ENCODE measurements around the gene CD244. TPM values are rescaled to one million over a fixed set of nuclear protein-coding genes. Genes with fewer than 3 reads are reported as not detected.
A peak's percentile ranks its signal among the peaks of the same experiment; 100 is the strongest.

The CD244 gene
- total and polyA plus RNA-seq, 2 experiments from 2014 or later = 0.47 to 1.2 TPM

DNA sequence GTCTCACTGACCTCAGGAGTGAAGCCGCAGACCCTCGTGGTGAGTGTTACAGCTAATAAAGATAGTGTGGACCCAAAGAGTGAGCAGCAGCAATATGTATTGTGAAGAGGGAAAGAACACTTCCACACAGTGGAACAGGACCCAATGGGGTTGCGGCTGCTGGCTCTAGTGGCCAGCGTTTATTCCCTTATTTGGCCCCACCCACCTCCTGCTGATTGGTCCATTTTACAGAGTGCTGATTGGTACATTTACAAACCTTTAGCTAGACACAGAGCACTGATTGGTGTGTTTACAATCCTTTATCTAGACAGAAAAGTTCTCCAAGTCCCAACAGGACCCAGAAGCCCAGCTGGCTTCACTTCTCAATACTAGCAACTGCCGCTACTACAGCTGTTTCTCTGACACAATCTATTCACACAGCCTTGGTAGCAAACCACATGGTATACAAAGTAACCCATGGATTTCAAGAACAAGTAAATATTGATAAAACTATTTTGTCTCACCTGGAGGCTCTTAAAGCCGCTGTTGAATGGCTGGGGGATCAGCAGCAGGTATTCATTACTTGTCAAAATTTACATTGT is 47.6 kb upstream of the CD244 start:
- H2AFZ ChIP-seq = no peak overlapping the region
- no peak for DNase-seq (ENCODE audit: low spot score)

DNA sequence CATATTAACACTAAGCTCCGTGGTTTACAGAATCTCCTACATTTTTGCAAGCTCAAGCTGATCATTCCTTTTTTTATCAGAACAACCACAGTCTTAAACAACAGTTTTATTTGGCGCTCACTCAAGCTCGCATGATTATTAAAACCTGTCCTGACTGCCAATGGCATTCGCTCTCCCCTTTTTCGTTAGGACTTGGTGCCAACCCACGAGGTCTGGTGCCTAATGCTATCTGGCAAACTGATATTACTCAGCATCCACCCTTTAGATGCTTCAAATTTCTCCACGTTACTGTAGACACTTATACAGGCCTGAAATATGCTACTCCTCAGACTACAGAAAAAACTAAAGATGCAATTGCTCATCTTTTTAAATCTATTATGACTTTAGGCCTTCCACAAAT is 45.3 kb upstream of the CD244 start:
- Histone ChIP-seq H3K27me3 (no peaks in the 10 kb centered on the region), H4K20me1 (ENCODE audit: insufficient read depth, poor library complexity, severe bottlenecking) (no peaks in the 10 kb centered on the region), H3K4me1 (ENCODE audit: insufficient read depth) (peaks cover 23% of the 10 kb centered on the region), H3K9me2 (replicated peaks; ENCODE audit: insufficient read depth) (no peaks in the 10 kb centered on the region), H3K4me2 (no peak overlapping the region), H3K79me2 (no peaks in the 10 kb centered on the region), H3K36me3 (replicated peaks; ENCODE audit: insufficient read depth, low read depth) (no peaks in the 10 kb centered on the region), H3K9me3 (ENCODE audit: low read depth) (no peaks in the 10 kb centered on the region), H2AFZ (no peak overlapping the region), H3K4me3 (no peak overlapping the region), H3K27ac (no peak overlapping the region)
- no peak for DNase-seq (ENCODE audit: low spot score)
- TF ChIP-seq, protein P1, sequence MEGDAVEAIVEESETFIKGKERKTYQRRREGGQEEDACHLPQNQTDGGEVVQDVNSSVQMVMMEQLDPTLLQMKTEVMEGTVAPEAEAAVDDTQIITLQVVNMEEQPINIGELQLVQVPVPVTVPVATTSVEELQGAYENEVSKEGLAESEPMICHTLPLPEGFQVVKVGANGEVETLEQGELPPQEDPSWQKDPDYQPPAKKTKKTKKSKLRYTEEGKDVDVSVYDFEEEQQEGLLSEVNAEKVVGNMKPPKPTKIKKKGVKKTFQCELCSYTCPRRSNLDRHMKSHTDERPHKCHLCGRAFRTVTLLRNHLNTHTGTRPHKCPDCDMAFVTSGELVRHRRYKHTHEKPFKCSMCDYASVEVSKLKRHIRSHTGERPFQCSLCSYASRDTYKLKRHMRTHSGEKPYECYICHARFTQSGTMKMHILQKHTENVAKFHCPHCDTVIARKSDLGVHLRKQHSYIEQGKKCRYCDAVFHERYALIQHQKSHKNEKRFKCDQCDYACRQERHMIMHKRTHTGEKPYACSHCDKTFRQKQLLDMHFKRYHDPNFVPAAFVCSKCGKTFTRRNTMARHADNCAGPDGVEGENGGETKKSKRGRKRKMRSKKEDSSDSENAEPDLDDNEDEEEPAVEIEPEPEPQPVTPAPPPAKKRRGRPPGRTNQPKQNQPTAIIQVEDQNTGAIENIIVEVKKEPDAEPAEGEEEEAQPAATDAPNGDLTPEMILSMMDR (IDR thresholded peaks at IDR 0.05; ENCODE audit: poor library complexity) = no peak
- no peak for TF ChIP-seq EZH2 (IDR thresholded peaks at IDR 0.05; ENCODE audit: borderline replicate concordance)
- WGBS (ENCODE audit: low lambda C conversion rate, missing lambda C conversion rate) = 71% methylated on average over 7 of the region's 7 CpGs

More for the DNA sequence above, 47.6 kb upstream of the CD244 start:
- Histone ChIP-seq H3K9me3 (ENCODE audit: low read depth) (no peaks in the 10 kb centered on the region), H3K79me2 (no peaks in the 10 kb centered on the region), H3K9me2 (replicated peaks; ENCODE audit: insufficient read depth) (no peaks in the 10 kb centered on the region), H3K27ac (no peak overlapping the region), H3K4me1 (ENCODE audit: insufficient read depth) (peaks cover 22% of the 10 kb centered on the region), H3K36me3 (replicated peaks; ENCODE audit: insufficient read depth, low read depth) (no peaks in the 10 kb centered on the region), H3K27me3 (no peaks in the 10 kb centered on the region), H3K4me2 (no peak overlapping the region), H3K4me3 (no peak overlapping the region), H4K20me1 (ENCODE audit: insufficient read depth, poor library complexity, severe bottlenecking) (no peaks in the 10 kb centered on the region)
- WGBS (ENCODE audit: low lambda C conversion rate, missing lambda C conversion rate) = 78% methylated on average over 6 of the region's 6 CpGs
- TF ChIP-seq EZH2 (IDR thresholded peaks at IDR 0.05; ENCODE audit: borderline replicate concordance) (no peak), EZH2phosphoT487 (IDR thresholded peaks at IDR 0.05; ENCODE audit: low read depth, severe bottlenecking, unreplicated experiment) (no peak)
- TF ChIP-seq, protein P1 (IDR thresholded peaks at IDR 0.05; ENCODE audit: poor library complexity) = no peak

DNA sequence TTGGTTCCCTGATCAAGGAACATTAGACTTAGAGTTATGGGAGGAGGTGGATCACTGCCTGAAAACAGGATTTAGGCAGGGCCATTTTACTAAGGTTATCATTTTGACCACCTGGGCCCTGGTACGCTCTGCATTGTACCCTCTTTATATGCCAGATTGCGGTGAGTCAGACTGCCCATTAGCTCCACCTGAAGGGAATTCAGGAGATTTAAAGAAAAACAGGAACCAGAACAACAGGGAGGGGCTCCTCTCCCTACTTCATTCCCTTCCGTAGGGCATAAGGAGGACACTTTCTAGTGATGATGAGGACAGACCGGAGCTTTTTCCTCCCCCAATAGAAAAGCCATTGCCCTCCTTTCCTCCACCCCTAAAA is 42.9 kb upstream of the CD244 start:
- Histone ChIP-seq H3K9me3 (ENCODE audit: low read depth) (no peaks in the 10 kb centered on the region), H2AFZ (no peak overlapping the region), H3K27me3 (no peaks in the 10 kb centered on the region), H3K4me1 (ENCODE audit: insufficient read depth) (peaks cover 10% of the 10 kb centered on the region), H3K27ac (peak overlapping the region; percentile 32), H3K36me3 (replicated peaks; ENCODE audit: insufficient read depth, low read depth) (no peaks in the 10 kb centered on the region), H3K4me3 (no peak overlapping the region), H4K20me1 (ENCODE audit: insufficient read depth, poor library complexity, severe bottlenecking) (no peaks in the 10 kb centered on the region), H3K9me2 (replicated peaks; ENCODE audit: insufficient read depth) (no peaks in the 10 kb centered on the region), H3K4me2 (no peak overlapping the region), H3K79me2 (no peaks in the 10 kb centered on the region)
- no peak for DNase-seq (ENCODE audit: low spot score)
- 89% methylated on average over 4 of the region's 4 CpGs for WGBS (ENCODE audit: low lambda C conversion rate, missing lambda C conversion rate)
- no peak for TF ChIP-seq EZH2 (IDR thresholded peaks at IDR 0.05; ENCODE audit: borderline replicate concordance)
- TF ChIP-seq EZH2phosphoT487 (IDR thresholded peaks at IDR 0.05; ENCODE audit: low read depth, severe bottlenecking, unreplicated experiment) = no peak
- TF ChIP-seq, protein P1 (IDR thresholded peaks at IDR 0.05; ENCODE audit: poor library complexity) = no peak

Measured in hepatocyte (in vitro differentiated cells).